Midbrain (tissue), 1 donor: Measurements from ENCODE around the gene CARD10.
"Not testable (repeated sequence)": the region's sequence is repeated elsewhere in the genome, so short reads cannot be mapped to it uniquely, and the experiment has no call there.

ENCODE experiments used
- DNase-seq: peaks from one replicate; lab custom pipeline; 2025; lab: John Stamatoyannopoulos, UW

The CARD10 gene

GRCh38 chr22:37487129-37487528 is 32.1 kb downstream of the CARD10 start:
- no peak for DNase-seq

- DNase-seq, result peak; percentile 26
Observed at GRCh38 chr22:37486224-37486845, 32.9 kb downstream of the CARD10 start, which contains the start of gene MFNG. MFNG (minus strand) TSS chr22:37486384; CDS start chr22:37486177, 207 bp downstream.

- DNase-seq, result no peak
Observed at GRCh38 chr22:37485395-37486223, 33.6 kb downstream of the CARD10 start.

DNA sequence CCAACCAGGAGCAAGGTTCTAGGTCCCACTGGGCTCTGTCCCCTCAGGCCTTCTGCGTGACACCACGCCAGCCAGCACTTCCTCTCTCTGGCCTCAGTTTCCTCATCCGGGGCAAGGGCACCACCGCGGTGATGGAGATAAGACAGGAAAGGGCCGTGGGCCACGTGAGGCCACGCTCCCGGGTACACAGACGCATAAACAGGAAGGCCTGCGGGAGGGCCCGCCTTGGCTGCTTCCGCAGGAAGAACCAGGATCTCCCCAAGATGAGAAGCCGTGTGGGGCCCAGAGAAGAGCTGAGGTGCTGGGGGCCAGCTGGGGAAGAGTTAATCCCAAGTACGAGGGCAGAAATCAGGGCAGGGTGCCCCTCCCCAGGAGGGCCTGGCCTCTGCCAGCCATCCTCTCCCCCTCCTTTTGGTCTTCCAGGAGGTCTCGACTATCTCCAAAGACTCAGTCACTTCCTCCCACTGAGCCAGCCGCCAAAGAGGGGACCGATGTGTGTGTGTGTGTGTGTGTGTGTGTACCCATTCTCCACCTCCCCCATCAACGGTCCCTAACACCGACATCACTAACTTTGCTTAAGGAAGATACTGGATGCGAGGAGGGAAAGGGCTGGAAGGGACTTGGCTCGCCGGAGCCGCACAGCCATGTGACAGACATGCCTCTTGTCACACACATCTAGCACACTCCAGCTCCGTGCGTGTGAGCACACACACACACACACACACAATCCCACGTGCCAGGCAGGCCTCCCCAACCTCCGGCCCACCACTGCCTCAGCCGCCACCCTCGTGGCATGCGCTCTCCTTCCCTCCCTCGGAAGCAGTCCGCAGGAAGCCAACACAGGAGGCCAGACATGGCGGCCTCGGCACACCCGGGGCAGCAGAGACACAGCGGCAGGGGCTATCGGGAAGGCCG is 34.5 kb downstream of the CARD10 start:
- DNase-seq, result peak; percentile 6

GRCh38 chr22:37483050-37483449 is 36.2 kb downstream of the CARD10 start:
- DNase-seq, result no peak

GRCh38 chr22:37482244-37482643 is 37.0 kb downstream of the CARD10 start:
- DNase-seq, result no peak

- DNase-seq, result no peak
Observed at GRCh38 chr22:37481347-37481907, 37.8 kb downstream of the CARD10 start.

- DNase-seq, result no peak
Observed at GRCh38 chr22:37480387-37481346, 38.5 kb downstream of the CARD10 start.

GRCh38 chr22:37479196-37479595 is 40.0 kb downstream of the CARD10 start:
- DNase-seq, result no peak

GRCh38 chr22:37476389-37477329 is 42.6 kb downstream of the CARD10 start:
- DNase-seq, result no peak

DNA sequence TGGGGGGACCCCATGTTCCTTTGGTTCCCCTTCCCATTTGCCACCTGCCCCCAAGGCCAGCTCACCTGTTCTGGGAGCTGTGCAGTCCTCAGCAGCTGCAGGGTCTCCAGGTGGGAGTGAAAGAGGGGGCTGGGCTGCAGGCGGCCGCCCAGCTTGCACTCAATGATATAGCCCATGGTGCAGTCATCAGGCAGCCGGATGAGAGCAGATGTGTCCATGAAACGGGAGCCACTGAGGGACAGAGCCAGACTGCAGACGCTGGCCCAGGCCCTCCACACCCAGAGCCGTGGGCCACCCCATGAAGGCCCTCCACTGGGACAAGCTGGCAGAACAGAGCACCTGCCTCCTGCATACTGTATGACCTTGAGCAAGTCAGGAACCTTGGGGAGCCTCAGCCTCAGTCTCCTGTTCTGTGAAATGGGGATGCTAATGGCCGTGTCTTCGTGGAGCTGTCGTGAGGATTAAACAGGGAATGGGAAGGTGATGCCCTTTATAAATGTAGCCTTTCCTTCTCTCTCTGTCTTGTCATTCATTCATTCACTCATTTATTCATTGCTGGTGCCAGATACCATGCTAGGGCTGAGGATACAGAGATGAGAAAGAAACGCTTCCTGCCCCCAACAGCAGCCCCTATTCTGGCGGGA is 44.6 kb downstream of the CARD10 start:
- DNase-seq, result no peak

GRCh38 chr22:37473437-37473946 is 45.7 kb downstream of the CARD10 start:
- no peak for DNase-seq

DNA sequence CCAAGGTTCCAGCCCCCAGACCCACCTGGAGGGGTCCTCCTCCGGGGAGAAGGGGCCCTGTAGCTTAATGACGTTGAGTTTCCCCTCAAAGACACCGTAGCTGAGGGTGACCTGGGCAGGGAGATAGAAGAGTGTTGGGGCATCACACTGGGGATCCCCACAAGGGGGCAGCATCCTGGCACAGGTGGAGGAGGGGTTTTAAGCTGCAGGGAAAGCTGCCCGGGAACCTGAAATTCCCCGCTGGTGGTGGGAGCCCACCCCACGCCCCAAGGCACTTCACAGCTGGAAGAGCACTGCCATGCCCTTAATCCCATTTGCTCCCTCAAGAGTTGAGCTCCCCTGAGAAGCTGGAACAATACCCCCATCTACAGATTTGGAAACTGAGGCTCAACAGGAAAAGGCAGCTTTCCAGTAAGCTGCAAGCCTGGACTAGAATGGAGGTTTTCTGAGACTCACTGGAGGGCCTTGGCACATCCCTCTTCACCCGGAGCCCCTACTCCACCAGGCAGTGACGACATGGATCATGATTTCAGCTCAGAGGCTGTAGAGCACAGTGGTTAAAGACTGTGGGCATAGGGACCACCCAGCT is 46.7 kb downstream of the CARD10 start:
- no peak for DNase-seq

- no peak for DNase-seq
Observed at GRCh38 chr22:37471727-37472417, 47.3 kb downstream of the CARD10 start.

DNA sequence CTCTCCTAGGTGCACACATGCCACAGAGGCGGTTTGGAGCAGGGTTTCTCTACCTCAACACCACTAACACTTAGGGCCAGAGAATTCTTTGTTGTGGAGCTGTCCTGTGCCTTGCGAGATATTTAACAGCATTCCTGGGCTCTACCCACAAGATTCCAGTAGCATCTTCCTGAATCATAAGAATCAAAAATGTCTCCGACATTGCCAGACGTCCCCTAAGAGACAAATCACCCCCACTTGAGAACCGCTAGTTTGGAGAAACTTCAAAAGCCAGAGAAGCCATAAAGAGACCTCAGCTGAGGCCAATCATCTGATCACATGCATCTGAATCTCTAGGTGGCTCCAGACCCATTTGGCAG is 49.1 kb downstream of the CARD10 start:
- DNase-seq, result no peak

DNA sequence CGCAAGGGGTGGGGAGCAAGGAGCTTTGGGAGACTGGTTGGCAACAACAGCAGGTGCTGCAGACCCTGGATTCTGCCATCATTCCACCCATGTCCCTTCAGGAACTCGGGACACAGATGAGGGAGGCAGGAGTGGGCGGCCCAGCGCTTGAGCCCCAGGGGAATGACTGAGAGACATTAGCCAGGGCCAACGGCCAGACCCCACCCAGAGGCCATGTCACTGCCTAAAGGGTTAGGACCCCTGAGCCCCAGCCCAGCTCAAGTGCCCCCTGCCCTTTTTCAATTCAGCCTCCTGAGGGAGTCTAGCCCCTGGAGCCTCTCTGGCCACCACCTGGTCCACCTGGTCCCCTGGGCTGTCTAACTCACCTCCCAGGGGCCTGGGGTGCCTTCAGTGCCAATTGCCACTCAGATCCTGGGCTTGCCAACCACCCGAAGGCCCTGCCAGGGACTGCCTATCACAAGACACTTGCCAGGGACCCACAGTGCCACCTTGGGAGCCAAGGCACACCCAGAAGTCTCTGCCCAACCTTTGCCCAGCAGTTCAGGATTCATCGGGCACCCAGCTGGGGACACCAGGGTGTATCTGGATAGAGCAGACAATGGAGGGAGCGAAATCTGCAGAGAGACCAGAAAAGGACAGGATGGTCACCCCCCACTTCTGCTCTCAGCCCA is 49.7 kb downstream of the CARD10 start:
- DNase-seq, result no peak

DNA sequence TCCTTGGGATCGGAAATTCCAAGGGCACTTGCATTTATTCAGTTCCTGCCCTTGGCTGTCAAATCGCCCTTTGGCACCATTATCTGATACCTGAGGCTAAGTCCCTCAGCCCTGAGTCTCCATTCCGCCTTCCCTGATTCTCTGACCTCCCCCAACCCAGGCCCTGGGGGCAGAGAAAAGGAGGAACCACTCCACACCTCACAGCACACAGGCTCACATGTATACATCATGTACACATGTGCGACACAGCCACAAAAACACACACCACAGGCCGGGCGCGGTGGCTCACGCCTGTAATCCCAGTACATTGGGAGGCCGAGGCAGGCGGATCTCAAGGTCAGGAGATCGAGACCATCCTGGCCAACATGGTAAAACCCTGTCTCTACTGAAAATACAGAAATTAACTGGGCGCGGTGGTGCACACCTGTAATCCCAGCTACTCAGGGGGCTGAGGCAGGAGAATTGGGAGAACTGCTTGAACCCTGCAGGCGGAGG is 51.0 kb downstream of the CARD10 start:
- DNase-seq, result not testable (repeated sequence)
